Stomach (tissue), 9 donors: Measurements from ENCODE around the gene MFSD12. TPM values are rescaled to one million over a fixed set of nuclear protein-coding genes. Genes with fewer than 3 reads are reported as not detected.

Experiments used
- DNase-seq, 2 donors: peaks; one replicate each; pipeline versions ENCODE4 v3.0.0 to v3.0.0-alpha.2; 2013 to 2019
- H3K27ac ChIP-seq, 5 donors: fragments of 200-600 bp in 4 of 5; sonication (generic) in 4 of 5; one replicate each; pipeline ENCODE4 v1.5.1; 2013 to 2019; ENCODE audit warnings: mild to moderate bottlenecking in 1 of 5, moderate library complexity in 1 of 5
- H3K27me3 ChIP-seq, 3 donors: fragments of 200-600 bp; sonication (generic); one replicate each; pipeline ENCODE4 v1.5.1; 2017 to 2019; ENCODE audit warnings: mixed run types in 1 of 3
- H3K36me3 ChIP-seq, 4 donors: fragments of 200-600 bp; sonication (generic); 1 replicate in 3 of 4; 2 replicates in 1 of 4; pipeline ENCODE4 v1.5.1; 2016 to 2019
- H3K4me1 ChIP-seq, 4 donors: fragments of 200-600 bp; sonication (generic); one replicate each; pipeline ENCODE4 v1.5.1; 2016 to 2019
- H3K4me3 ChIP-seq, 4 donors: fragments of 200-600 bp; sonication (generic) in 3 of 4; one replicate each; pipeline ENCODE4 v1.5.1; 2016 to 2019; ENCODE audit warnings: mild to moderate bottlenecking in 1 of 4
- H3K9me3 ChIP-seq, 4 donors: fragments of 200-600 bp; sonication (generic); one replicate each; pipeline ENCODE4 v1.5.1; 2016 to 2019
- EP300 ChIP-seq: sonication (generic); formaldehyde crosslinking; IDR thresholded peaks from one replicate; pipeline ENCODE4 v1.6.1; 2017; ENCODE audit warnings: antibody characterized with exemption
- POLR2A ChIP-seq, 4 donors: fragments of 450-650 bp; IDR thresholded peaks; one replicate each; pipeline ENCODE4 v1.6.1; 2016; ENCODE audit warnings: antibody characterized with exemption in 4 of 4, control low read depth in 2 of 4, mild to moderate bottlenecking in 1 of 4, moderate library complexity in 1 of 4
- POLR2AphosphoS5 ChIP-seq, 3 donors: sonication (generic); formaldehyde crosslinking; IDR thresholded peaks; one replicate each; pipeline ENCODE4 v1.6.1; 2016; ENCODE audit warnings: antibody characterized with exemption in 3 of 3
- WGBS, 5 donors: extraction: QIAGEN DNeasy Blood & Tissue Kit in 3 of 5; methylation state at CpG; one replicate each; pipeline versions ENCODE4 v1.1.5 to v1.1.7; 2013 to 2018; 5-methylcytosine and 5-hydroxymethylcytosine counted together
- intact Hi-C: fragments of 100-400 bp; cut with DNase I; formaldehyde crosslinking; loops from one replicate; pipeline ENCODE4 v1.15.1; 2023; ENCODE audit warnings: low total_unique reads
- polyA plus RNA-seq, 3 donors: library from polyadenylated mRNA; stranded (reverse); fragments of 200-250 nt; gene quantifications; one replicate each; pipeline ENCODE4 v1.2.3, GENCODE V29; 2013
- total RNA-seq, 5 donors: library from RNA; depleted of rRNA; stranded (reverse); fragments of >200 nt; gene quantifications; one replicate each; pipeline versions ENCODE4 v1.1.0 to v1.2.3, GENCODE V29; 2014 to 2016
- TF ChIP-seq, protein P1 (sequence below), 7 experiments: fragments of 450-650 bp in 4 of 7; fragments of 200-600 bp in 3 of 7; sonication (generic) in 3 of 7; IDR thresholded peaks; one replicate each; pipeline ENCODE4 v1.5.1; 2016 to 2019; ENCODE audit warnings: antibody characterized with exemption in 7 of 7, control low read depth in 2 of 7, mild to moderate bottlenecking in 1 of 7
- donor health status: healthy with polysubstance abuse.
- donor health status: Bipolar disorder and iron deficiency.
- donor health status: healthy.

The MFSD12 gene
- total and polyA plus RNA-seq, 8 donors, result 0.58 to 96.4 (median 34.8) TPM

DNA sequence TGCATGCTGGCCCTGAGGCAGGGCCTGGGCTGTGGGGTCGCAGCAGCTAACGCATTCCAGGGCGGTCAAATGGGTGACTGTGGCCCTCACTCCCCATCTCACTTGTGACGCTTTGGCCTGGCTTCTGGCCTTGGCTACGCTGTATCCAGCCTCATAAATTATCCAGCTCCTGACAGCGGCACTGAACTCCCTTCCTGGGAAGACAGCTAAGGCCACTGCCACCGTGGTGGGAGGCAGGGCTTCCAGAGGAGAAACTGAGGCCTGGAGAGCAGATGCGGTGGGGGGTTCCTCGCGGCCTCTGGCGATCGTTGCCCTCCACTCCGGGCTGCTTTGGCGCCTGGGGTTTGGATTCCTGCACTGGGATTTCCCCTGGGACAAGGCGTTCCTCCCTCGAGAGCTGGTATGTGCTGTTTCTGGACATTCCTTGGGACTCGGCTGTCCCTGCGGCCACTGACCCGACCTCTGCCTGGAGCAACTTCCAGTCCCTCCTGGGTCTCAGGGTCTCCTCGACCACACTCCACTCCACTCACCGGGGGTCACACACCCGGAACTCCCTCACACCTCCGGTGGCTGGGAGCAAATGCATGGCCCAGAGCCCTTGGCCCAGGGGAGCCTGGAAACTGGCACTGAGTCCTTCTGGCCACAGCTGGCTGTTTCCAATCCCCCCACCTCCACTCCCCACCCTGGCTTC lies 45.9 kb upstream of the MFSD12 start:
- TF ChIP-seq EP300, result no peak
- TF ChIP-seq POLR2A (IDR thresholded peaks at IDR 0.05), result no peak
- TF ChIP-seq, protein P1, sequence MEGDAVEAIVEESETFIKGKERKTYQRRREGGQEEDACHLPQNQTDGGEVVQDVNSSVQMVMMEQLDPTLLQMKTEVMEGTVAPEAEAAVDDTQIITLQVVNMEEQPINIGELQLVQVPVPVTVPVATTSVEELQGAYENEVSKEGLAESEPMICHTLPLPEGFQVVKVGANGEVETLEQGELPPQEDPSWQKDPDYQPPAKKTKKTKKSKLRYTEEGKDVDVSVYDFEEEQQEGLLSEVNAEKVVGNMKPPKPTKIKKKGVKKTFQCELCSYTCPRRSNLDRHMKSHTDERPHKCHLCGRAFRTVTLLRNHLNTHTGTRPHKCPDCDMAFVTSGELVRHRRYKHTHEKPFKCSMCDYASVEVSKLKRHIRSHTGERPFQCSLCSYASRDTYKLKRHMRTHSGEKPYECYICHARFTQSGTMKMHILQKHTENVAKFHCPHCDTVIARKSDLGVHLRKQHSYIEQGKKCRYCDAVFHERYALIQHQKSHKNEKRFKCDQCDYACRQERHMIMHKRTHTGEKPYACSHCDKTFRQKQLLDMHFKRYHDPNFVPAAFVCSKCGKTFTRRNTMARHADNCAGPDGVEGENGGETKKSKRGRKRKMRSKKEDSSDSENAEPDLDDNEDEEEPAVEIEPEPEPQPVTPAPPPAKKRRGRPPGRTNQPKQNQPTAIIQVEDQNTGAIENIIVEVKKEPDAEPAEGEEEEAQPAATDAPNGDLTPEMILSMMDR (IDR thresholded peaks at IDR 0.05), result no peak
- TF ChIP-seq POLR2AphosphoS5 (IDR thresholded peaks at IDR 0.05), result peak in 1 of 3 donors; percentile 10
- Histone ChIP-seq H3K27ac (peak overlapping the region; percentile 44 to 70 (median 53)), H3K9me3 (no peaks in the 10 kb centered on the region), H3K36me3 (peaks cover 0 to 11% (median 5%) of the 10 kb centered on the region in 4 donors), H3K4me3 (no peak overlapping the region), H3K27me3 (peaks cover 0 to 31% (median 4%) of the 10 kb centered on the region in 3 donors), H3K4me1 (peaks cover 13 to 50% (median 40%) of the 10 kb centered on the region in 4 donors)
- DNase-seq, result no peak
- intact Hi-C loops, result no loop called here
- 50 to 73% (median 66%) methylated on average over 20 to 23 of the region's 23 CpGs for WGBS, 5 donors

DNA sequence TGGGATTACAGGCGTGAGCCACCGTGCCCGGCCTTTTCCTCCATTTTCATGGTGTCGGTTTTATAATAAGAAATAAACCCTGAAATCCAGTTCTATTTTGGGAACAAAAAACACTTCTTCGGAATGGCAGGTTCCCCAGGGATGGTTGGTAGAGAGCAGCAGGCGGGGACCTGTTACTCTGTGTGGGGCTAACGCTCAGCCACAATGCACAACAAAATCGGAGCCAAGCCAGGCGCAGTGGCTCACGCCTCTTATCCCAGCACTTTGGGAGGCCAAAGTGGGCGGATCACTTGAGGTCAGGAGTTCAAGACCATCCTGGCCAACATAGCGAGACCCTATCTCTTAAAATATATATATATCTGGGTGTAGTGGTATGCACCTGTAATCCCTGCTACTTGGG lies 43.6 kb upstream of the MFSD12 start:
- H3K4me3 ChIP-seq, result no peak overlapping the region
- 80 to 89% (median 85%) methylated on average over 12 of the region's 12 CpGs for WGBS, 5 donors
- H3K27me3 ChIP-seq, result peaks cover 0 to 8% (median under 1%) of the 10 kb centered on the region in 3 donors
- intact Hi-C loops, result no loop called here
- no peak overlapping the region for H3K27ac ChIP-seq
- TF ChIP-seq, protein P1 (IDR thresholded peaks at IDR 0.05), result no peak
- no peak for TF ChIP-seq EP300
- no peak for TF ChIP-seq POLR2A (IDR thresholded peaks at IDR 0.05)
- no peak for TF ChIP-seq POLR2AphosphoS5 (IDR thresholded peaks at IDR 0.05)
- H3K36me3 ChIP-seq, result peaks cover 0 to 11% (median 5%) of the 10 kb centered on the region in 4 donors
- no peaks in the 10 kb centered on the region for H3K9me3 ChIP-seq
- no peak for DNase-seq
- peaks cover 2 to 30% (median 19%) of the 10 kb centered on the region in 4 donors for H3K4me1 ChIP-seq

DNA sequence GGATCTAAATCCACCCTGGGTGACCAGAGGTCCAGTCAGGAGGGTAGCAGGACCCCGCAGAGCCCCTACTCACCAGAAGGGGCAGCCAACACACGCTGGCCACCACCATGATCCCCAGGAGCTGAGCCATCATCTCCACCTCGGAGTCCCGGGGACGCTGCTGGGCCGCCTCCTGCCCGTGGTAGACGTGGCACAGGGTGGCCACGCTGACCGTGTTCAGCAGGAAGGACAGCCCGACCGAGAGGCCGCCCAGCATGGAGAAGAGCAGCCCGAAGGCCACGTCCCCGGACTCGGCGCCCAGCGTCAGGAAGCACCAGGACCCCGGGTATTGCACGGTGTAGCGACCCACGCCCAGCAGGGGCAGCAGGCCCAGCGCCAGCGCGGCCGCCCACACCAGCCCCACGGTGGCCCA lies 42.4 kb upstream of the MFSD12 start:
- H3K4me3 ChIP-seq, result no peak overlapping the region
- peaks cover 0 to 9% (median 0%) of the 10 kb centered on the region in 3 donors for H3K27me3 ChIP-seq
- DNase-seq, result no peak
- peaks cover 0 to 17% (median 5%) of the 10 kb centered on the region in 4 donors for H3K36me3 ChIP-seq
- TF ChIP-seq POLR2AphosphoS5 (IDR thresholded peaks at IDR 0.05) (no peak), POLR2A (IDR thresholded peaks at IDR 0.05) (no peak), EP300 (no peak)
- TF ChIP-seq, protein P1 (IDR thresholded peaks at IDR 0.05), result no peak
- H3K4me1 ChIP-seq, result peaks cover 0 to 18% (median 10%) of the 10 kb centered on the region in 4 donors
- no peaks in the 10 kb centered on the region for H3K9me3 ChIP-seq
- WGBS, 5 donors, result 83 to 95% (median 91%) methylated on average over 4 to 28 of the region's 28 CpGs
- no peak overlapping the region for H3K27ac ChIP-seq
- intact Hi-C loops, result no loop called here

DNA sequence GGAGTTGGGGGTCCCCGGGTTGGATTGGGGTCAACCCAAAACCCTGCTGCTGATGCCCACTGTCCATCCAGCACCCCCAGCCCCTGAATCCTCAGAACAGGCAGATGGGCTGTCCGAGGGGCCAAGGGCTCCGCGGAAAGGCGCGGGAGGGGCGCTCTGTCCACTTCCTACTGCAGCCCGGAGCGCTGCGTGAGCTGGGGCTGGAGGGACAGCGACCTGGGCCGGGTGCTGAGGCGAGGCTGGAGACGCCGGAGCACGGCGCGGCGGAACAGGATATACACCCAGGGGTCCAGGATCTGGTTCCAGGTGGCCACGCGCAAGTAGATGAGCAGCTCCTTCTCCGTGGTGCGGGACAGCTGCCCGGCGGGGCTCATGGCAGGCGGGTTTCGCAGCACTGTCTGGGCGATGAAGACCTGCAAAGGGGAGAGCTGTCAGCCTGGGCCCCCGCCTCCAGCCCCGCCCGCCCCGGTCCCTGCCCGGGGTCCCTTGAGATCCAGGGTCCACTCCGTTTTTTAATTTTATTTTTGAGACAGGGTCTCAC lies 38.2 kb upstream of the MFSD12 start:
- DNase-seq, result no peak
- H3K4me3 ChIP-seq, result no peak overlapping the region
- peaks cover 0 to 17% (median 5%) of the 10 kb centered on the region in 4 donors for H3K36me3 ChIP-seq
- peaks cover 0 to 10% (median 0%) of the 10 kb centered on the region in 3 donors for H3K27me3 ChIP-seq
- H3K9me3 ChIP-seq, result no peaks in the 10 kb centered on the region
- H3K4me1 ChIP-seq, result no peaks in the 10 kb centered on the region
- TF ChIP-seq, protein P1 (IDR thresholded peaks at IDR 0.05), result no peak
- TF ChIP-seq POLR2A (IDR thresholded peaks at IDR 0.05) (no peak), POLR2AphosphoS5 (IDR thresholded peaks at IDR 0.05) (no peak), EP300 (no peak)
- intact Hi-C loops, result no loop called here
- 56 to 74% (median 68%) methylated on average over 31 to 34 of the region's 34 CpGs for WGBS, 5 donors
- no peak overlapping the region for H3K27ac ChIP-seq
